BE2C (cell line): Measurements from ENCODE around the gene ICAM2.
A peak's percentile ranks its signal among the peaks of the same experiment; 100 is the strongest.

Experiments
- DNase-seq: peaks from one replicate; pipeline ENCODE4 v3.0.0-alpha.2; 2020
- H3K27me3 ChIP-seq: fragments of 250-450 bp; sonication (Bioruptor Pico); 2 replicates; pipeline ENCODE4 v1.5.1; 2020; ENCODE audit warnings: mild to moderate bottlenecking
- H3K36me3 ChIP-seq: fragments of 250-450 bp; sonication (Bioruptor Pico); 2 replicates; pipeline ENCODE4 v1.5.1; 2020; ENCODE audit warnings: mild to moderate bottlenecking
- H3K4me1 ChIP-seq: fragments of 250-450 bp; sonication (Bioruptor Pico); 2 replicates; pipeline ENCODE4 v1.5.1; 2020
- H3K4me3 ChIP-seq: 2 replicates; pipeline ENCODE4 v1.5.1; 2011; ENCODE audit warnings: low read depth, low read length
- H3K9me3 ChIP-seq: fragments of 250-450 bp; sonication (Bioruptor Pico); 2 replicates; pipeline ENCODE4 v1.5.1; 2020
- CTCF ChIP-seq: IDR thresholded peaks from 2 replicates; pipeline ENCODE4 v1.5.1; 2012; ENCODE audit warnings: mild to moderate bottlenecking, low read depth, low read length

The ICAM2 gene

GRCh38 chr17:63997341-63998048 lies 22.9 kb downstream of the ICAM2 start:
- H3K36me3 ChIP-seq: no peaks in the 10 kb centered on the region
- no peaks in the 10 kb centered on the region for H3K4me1 ChIP-seq
- no peaks in the 10 kb centered on the region for H3K9me3 ChIP-seq
- H3K4me3 ChIP-seq: peak overlapping the region; percentile 75
- peaks cover 5% of the 10 kb centered on the region; the same call in 1 of the 2 replicates for H3K27me3 ChIP-seq
- no peak for DNase-seq
- TF ChIP-seq CTCF: no peak

- H3K9me3 ChIP-seq: no peaks in the 10 kb centered on the region
- peaks cover 7% of the 10 kb centered on the region; the same call in 1 of the 2 replicates for H3K27me3 ChIP-seq
- no peak for TF ChIP-seq CTCF
- DNase-seq: no peak
- no peaks in the 10 kb centered on the region for H3K4me1 ChIP-seq
- no peaks in the 10 kb centered on the region for H3K36me3 ChIP-seq
- H3K4me3 ChIP-seq: no peak overlapping the region
These were observed 23.8 kb downstream of the ICAM2 start for GRCh38 chr17:63996430-63997182.

GRCh38 chr17:63995626-63996025 lies 24.8 kb downstream of the ICAM2 start:
- H3K9me3 ChIP-seq: no peaks in the 10 kb centered on the region
- H3K4me3 ChIP-seq: no peak overlapping the region
- H3K27me3 ChIP-seq: peaks cover 7% of the 10 kb centered on the region; the same call in 1 of the 2 replicates
- no peak for DNase-seq
- no peaks in the 10 kb centered on the region for H3K4me1 ChIP-seq
- no peak for TF ChIP-seq CTCF
- H3K36me3 ChIP-seq: no peaks in the 10 kb centered on the region

GRCh38 chr17:63993368-63993985 lies 27.0 kb downstream of the ICAM2 start:
- Histone ChIP-seq H3K4me1 (no peaks in the 10 kb centered on the region), H3K36me3 (no peaks in the 10 kb centered on the region), H3K9me3 (no peaks in the 10 kb centered on the region), H3K27me3 (peaks cover 7% of the 10 kb centered on the region; the same call in 1 of the 2 replicates), H3K4me3 (no peak overlapping the region)
- DNase-seq: no peak
- TF ChIP-seq CTCF: no peak

GRCh38 chr17:63991611-63992010 lies 28.8 kb downstream of the ICAM2 start:
- TF ChIP-seq CTCF: no peak
- DNase-seq: no peak

More at GRCh38 chr17:63991611-63992010, 28.8 kb downstream of the ICAM2 start:
- Histone ChIP-seq H3K9me3 (no peaks in the 10 kb centered on the region), H3K36me3 (no peaks in the 10 kb centered on the region), H3K4me3 (no peak overlapping the region), H3K4me1 (no peaks in the 10 kb centered on the region), H3K27me3 (peaks cover 7% of the 10 kb centered on the region; the same call in 1 of the 2 replicates)
